GM13976 (cell line): Measurements from ENCODE around the gene STK11IP.

ENCODE experiments used
- DNase-seq: peaks from one replicate; pipeline ENCODE4 v3.0.0; 2012; ENCODE audit warnings: low spot score
- in situ Hi-C: fragments of 300-500 bp; cut with MboI; formaldehyde crosslinking; loops from one replicate; pipeline ENCODE4 v1.12.0; 2022; ENCODE audit warnings: low sequenced_read_pairs, mixed read lengths, inconsistent platforms; ENCODE audit not compliant: unreplicated experiment
- TF ChIP-seq, protein P1 (sequence below): IDR thresholded peaks from 2 replicates; pipeline ENCODE4 v1.5.1; 2012; ENCODE audit warnings: borderline replicate concordance, mild to moderate bottlenecking; ENCODE audit not compliant: insufficient read depth; ENCODE audit errors: extremely low read depth, missing control alignments, control extremely low read depth

Gene STK11IP

DNA sequence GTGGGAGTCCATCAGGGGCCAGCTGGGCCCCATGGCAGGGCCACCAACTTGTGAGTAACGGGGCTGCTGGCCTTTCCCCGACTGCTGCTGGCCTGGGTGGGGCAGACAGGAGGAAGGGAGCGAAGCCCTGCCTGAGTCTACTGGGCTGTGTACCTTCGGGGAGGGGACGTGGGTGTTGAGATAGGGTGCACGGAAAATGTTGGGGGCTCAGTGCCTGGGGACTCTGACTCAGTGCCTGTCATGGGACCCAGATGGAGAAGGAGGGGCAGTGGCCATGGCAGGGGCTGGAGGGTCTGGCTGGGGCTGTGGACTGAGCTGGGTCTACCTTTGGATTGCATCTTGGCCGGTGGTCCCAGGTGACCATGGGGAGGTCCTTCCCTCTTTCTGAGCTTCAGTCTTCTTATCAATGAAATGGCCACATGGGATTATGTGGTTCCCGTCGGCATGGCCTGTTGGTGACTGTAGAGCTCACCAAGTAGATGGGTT, 33.8 kb downstream of the STK11IP start:
- in situ Hi-C loops: no loop called here
- no peak for DNase-seq
- TF ChIP-seq, protein P1, sequence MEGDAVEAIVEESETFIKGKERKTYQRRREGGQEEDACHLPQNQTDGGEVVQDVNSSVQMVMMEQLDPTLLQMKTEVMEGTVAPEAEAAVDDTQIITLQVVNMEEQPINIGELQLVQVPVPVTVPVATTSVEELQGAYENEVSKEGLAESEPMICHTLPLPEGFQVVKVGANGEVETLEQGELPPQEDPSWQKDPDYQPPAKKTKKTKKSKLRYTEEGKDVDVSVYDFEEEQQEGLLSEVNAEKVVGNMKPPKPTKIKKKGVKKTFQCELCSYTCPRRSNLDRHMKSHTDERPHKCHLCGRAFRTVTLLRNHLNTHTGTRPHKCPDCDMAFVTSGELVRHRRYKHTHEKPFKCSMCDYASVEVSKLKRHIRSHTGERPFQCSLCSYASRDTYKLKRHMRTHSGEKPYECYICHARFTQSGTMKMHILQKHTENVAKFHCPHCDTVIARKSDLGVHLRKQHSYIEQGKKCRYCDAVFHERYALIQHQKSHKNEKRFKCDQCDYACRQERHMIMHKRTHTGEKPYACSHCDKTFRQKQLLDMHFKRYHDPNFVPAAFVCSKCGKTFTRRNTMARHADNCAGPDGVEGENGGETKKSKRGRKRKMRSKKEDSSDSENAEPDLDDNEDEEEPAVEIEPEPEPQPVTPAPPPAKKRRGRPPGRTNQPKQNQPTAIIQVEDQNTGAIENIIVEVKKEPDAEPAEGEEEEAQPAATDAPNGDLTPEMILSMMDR: no peak

DNA sequence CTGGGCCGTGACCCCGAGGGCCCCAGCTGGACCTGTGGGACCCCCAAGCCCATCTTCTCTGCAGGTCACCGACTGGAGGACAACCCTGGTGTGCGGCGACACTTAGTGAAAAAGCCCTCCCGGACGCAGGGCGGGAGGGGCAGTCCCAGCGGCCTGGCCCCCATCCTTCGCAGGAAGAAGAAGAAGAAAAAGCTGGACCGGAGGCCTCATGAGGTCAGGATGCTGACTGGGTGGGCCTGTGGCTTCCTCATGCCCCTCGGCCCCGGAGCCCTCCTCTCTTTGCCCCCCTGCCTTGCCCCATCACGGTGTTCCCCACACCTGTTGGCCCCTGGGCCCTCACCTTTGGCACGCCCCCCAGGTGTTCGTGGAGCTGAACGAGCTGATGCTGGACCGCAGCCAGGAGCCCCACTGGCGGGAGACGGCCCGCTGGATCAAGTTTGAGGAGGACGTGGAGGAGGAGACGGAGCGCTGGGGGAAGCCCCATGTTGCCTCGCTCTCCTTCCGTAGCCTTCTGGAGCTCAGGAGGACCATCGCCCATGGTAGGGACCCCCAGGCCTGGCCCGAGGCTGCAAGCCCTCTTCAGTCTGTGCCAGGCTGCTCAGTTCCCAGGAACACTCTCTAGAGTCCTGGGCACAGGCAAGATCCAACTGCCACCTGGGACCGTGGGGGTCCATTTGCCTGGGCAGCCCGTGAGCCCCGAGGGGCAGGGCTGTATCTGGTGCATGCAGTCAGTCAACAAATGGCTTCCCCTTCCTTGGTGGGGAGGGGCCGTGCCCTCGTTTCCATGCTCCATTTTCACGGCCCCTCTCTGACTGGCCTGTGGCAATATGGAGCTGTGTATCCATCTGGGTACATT, 34.5 kb downstream of the STK11IP start:
- peak; percentile 17 for DNase-seq
- TF ChIP-seq, protein P1: no peak
- in situ Hi-C loops: no loop called here

DNA sequence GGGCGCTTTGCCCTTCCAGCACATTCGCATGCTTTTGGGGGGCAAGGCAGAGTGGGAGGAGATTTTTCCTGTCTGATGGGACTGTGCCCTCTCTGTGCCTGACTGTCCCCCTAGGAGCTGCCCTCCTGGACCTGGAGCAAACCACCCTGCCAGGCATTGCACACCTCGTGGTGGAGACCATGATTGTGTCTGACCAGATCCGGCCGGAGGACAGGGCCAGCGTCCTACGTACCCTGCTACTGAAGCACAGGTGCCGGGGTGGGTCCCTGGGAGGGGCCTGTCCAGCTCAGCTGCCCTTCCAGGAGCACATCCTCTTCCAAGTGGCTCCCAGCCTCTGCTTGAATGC, 35.1 kb downstream of the STK11IP start:
- DNase-seq: peak; percentile 23
- in situ Hi-C loops: no loop called here
- TF ChIP-seq, protein P1: no peak

DNA sequence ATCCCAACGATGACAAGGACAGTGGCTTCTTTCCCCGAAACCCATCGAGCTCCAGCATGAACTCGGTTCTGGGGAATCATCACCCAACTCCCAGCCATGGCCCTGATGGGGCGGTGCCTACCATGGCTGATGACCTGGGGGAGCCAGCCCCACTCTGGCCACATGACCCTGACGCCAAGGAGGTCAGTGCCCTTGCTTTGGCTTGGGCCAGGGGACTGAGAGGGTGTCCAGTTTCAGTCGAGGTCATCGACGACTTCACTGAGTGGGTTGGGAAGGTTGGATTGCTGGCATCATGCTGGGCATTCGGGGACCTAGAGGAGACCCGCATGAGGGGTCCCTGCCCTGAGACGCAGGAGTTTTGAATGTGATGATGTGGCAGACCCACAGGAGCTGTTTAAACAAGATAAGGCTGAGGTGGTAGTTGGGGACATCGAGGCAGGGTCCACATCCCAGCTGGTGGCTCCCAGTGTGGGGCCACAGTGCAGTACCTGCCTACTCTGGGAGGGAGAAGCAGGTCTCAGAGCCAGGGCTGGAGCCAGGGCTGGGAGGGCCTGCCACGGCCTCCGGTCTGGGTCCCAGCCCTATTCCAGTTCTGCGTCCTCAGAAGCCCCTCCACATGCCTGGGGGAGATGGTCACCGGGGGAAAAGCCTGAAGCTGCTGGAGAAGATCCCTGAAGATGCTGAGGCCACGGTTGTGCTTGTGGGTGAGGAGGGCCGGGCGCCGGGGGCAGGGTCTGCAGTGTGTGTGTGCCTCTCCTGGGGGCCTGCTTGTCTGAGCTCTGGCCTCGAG, 35.8 kb downstream of the STK11IP start:
- TF ChIP-seq, protein P1: no peak
- DNase-seq: peak; percentile 23
- in situ Hi-C loops: no loop called here

DNA sequence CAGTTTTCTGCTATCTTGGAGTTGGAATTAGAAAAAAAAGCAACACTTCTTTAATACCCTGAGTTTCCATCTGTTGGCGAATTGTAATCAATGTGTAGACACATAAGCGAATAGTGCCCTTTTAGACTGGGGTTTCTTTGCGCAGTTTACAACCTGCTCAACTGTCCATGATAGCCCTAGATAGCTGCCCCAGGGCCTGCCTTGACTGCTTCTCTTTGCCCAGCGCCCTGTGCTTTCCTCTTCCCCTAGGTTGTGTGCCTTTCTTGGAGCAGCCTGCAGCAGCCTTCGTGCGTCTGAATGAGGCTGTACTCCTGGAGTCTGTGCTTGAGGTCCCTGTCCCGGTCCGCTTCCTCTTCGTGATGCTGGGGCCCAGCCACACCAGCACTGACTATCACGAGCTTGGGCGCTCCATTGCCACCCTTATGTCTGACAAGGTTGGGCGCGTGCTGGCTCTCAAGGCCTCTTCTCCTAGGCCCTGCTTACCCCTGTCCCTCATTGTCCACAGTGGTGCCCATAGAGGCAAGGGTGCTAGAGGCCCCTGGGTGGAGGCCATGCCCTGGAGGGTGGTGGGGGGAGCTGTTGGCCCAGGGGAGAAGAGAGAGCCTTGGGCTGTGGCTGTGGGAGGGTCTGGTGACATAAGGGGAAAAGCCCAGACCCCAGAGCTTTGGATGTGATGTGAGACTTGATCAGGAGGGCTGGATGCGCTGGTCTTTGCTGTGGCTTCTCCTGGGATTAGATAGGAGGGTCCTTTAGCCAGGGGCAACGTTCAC, 36.7 kb downstream of the STK11IP start:
- TF ChIP-seq, protein P1: no peak
- in situ Hi-C loops: no loop called here
- peak; percentile 32 for DNase-seq
